HL-60/S4 (cell line): ENCODE data around the gene SPINK2.

Experiments
- in situ Hi-C: fragments of 300-500 bp; cut with MboI; formaldehyde crosslinking; loops from 2 replicates; pipeline ENCODE4 v1.14.3; 2022; ENCODE audit warnings: low sequenced_read_pairs

Gene SPINK2

DNA sequence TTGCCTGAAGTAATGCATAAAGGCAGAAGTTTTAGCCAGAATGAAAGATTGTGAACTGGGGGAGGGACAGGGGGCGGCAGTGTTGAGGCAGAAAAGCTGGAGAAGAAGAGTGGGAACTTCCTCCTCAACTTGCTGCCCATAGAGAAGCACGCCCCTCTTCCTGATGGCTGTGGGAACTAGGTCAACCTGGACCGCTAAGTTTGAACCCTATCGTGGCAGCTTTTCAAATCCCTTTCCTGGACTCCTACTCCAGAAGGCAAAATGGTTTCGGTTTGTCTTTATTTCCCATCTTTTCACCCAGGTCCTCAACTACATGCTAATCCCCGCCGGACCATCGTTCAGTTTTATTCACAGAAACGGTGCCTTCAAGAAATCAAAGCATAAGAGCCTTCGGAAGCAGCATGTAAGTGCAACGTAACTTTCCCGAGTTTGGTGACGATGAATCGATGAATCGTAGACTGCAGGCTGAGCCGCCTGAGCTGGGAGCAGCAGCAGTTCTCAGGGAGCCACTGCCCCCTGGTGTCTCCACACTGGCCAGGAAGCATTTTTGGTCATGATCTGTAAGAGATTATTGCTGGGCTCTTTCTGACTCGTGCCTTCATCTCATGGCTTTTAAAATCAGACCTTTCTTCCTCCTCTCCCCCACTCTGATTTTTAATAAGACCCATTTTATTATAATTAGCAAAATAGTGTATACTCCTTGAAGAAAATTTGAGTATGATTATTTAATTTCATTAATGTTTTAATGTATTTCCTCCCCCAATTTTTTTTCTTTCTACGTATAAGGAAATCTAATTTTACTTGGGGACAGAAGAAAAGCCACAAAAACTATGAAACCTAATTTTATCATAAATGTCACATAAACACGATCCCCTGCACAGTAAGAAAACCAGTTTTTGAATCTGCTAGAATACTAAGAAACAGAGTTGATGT, 21.4 kb downstream of the SPINK2 start:
- in situ Hi-C loops, result no loop called here

GRCh38 chr4:56799161-56799759, 22.2 kb downstream of the SPINK2 start:
- in situ Hi-C loops, result no loop called here

DNA sequence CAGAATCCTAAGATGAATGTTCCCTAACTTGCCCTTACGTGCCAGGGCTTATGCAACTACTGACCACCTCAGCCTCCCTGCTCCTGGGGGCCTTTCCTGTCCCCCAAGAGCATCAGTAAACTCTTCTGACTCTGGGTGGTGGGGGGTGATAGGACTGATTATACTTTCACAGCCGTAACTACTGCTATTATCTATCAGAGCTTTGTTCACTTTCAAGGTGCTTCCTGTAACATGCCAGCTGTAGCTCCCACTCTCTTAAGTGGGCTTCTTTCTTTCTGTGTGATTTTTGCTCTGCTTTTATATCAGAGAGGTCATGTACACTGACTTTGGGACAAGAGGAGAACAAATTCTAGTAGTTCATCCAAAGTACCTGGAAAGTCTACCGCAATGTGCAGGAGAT, 25.3 kb downstream of the SPINK2 start:
- in situ Hi-C loops, result no loop called here

DNA sequence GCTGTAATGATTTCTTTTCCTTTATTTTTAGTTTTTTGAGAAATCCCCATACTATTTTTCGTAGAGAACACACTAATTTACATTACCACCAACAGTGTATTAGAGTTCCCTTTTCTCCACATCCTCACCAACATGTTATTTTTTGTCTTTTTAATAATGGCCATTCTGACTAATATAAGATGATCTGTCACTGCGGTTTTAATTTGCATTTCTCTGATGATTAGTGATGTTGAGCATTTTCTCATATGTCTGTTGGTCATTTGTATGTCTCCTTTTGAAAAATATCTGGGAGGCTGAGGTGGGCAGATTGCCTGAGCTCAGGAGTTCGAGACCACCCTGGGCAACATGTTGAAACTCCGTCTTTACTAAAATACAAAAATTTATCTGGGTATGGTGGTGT, 30.2 kb downstream of the SPINK2 start:
- in situ Hi-C loops, result no loop called here

- in situ Hi-C loops, result no loop called here
Observed at GRCh38 chr4:56790691-56791091, 30.8 kb downstream of the SPINK2 start.

DNA sequence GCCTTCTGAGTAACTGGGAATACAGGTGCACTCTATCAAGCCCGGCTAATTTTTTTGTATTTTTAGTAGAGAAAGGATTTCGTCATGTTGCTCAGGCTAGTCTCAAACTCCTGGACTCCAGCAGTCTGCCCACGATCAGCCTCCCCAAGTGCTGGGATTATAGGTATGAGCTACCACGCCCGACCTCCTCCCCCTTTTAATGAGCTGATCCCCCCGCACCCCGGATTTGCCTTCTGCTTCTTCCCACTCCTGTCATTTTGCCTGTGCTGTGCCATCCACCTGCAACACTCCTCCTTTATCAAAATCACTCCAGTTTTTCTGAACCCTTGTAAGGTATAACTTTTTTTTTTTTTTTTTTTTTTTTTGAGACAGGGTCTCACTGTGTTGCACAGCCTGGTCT, 33.4 kb downstream of the SPINK2 start:
- in situ Hi-C loops, result no loop called here

GRCh38 chr4:56787380-56787779, 34.1 kb downstream of the SPINK2 start:
- in situ Hi-C loops, result no loop called here

DNA sequence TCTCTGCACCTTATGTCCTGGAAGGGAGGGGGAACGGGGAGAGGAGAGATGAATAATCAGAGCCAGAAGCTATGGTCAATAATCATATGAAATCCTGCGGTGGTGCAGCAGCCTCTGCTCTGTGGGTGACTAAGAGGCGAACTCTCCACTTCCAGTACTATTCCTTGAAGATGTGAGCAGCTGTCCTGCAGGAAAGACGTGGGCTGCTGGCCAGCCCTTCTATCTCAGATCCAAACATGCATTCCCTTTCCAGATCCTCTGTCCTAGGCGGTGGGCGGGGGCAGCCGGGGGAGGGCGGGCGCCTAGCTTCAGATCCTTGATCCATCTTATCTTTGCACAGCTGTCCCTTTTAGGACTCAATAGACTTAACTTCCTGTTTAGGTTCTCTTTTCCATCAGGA, 34.5 kb downstream of the SPINK2 start:
- in situ Hi-C loops, result no loop called here

GRCh38 chr4:56783986-56784385, 37.5 kb downstream of the SPINK2 start:
- in situ Hi-C loops, result no loop called here

GRCh38 chr4:56782019-56782418, 39.5 kb downstream of the SPINK2 start:
- in situ Hi-C loops, result no loop called here

DNA sequence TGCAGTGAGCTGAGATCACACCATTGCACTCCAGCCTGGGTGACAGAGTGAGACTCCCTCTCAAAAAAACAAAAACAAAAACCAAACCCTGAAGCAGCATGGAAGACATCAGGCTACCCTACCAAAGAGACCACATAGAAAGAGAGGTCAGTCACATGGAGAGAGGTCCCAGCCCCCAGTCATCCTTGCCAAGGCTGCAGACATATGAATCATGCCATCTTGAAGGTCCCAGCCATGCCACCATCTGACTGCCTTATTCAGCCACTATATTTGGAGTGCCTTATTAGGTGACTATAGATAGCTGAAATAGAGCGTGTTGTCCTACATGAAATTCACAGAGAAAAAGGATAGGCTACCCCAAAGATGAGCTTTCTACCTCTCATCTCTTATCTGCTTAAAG, 48.2 kb downstream of the SPINK2 start:
- in situ Hi-C loops, result no loop called here

GRCh38 chr4:56772134-56772533, 49.4 kb downstream of the SPINK2 start:
- in situ Hi-C loops, result no loop called here

- in situ Hi-C loops, result no loop called here
Observed at GRCh38 chr4:56768763-56769162, 52.7 kb downstream of the SPINK2 start.

GRCh38 chr4:56768316-56768715, 53.2 kb downstream of the SPINK2 start:
- in situ Hi-C loops, result no loop called here

DNA sequence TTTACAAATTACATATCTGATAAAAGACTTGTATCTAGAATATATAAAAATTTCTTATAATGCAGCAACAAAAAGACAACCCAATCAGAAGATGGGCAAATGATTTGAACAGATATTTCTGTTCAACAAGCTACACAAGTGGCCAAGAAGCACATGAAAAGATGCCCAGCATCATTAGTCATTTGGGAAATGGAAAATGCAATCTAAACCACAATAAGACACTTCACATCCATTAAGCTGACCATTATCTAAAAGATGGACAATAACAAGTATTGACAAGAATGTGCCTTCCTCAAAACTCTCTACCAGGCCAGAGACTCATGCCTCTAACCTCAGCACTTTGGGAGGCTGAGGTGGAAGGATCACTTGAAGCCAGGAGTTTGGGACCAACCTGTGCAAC, 53.9 kb downstream of the SPINK2 start:
- in situ Hi-C loops, result no loop called here

DNA sequence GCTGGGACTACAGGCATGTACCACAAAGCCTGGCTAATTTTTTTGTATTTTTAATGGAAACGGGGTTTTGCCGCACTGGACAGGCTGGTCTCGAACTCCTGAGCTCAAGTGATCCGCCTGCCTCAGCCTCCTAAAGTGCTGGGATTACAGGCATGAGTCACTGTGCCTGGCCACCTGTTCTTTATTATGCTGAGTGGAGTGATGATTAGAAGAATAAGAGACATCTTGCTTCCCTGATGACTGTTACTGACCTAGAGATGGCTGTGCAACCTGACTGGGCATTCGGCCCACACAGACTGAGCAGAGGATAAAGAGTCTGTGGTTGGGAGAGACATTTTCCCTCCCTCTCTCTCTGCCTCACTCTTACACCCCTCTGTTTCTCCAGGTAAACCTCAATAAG, 56.7 kb downstream of the SPINK2 start:
- in situ Hi-C loops, result no loop called here

- in situ Hi-C loops, result no loop called here
Observed at GRCh38 chr4:56764223-56764622, 57.3 kb downstream of the SPINK2 start.

GRCh38 chr4:56762484-56763250, 58.8 kb downstream of the SPINK2 start:
- in situ Hi-C loops, result no loop called here

- in situ Hi-C loops, result no loop called here
Observed at GRCh38 chr4:56760183-56760582, 61.3 kb downstream of the SPINK2 start.
